Adrenal gland (tissue), 5 donors: ENCODE measurements around the gene FAM209B.

ENCODE experiments used
- POLR2A ChIP-seq, 2 donors: fragments of 450-650 bp; IDR thresholded peaks; one replicate each; pipeline ENCODE4 v1.6.1; 2017; ENCODE audit warnings: antibody characterized with exemption in 2 of 2, mild to moderate bottlenecking in 2 of 2, moderate library complexity in 1 of 2
- TF ChIP-seq, protein P1 (sequence below), 6 experiments: fragments of 450-650 bp in 4 of 6; fragments of 200-600 bp in 2 of 6; sonication (generic) in 1 of 6; IDR thresholded peaks; 1 replicate in 5 of 6; 2 replicates in 1 of 6; pipeline versions ENCODE4 v1.5.1 to v1.8.0; 2016 to 2021; ENCODE audit warnings: antibody characterized with exemption in 6 of 6, mild to moderate bottlenecking in 2 of 6, moderate library complexity in 1 of 6
- donor health status: DM: no; HTN: no; CAD: no.

DNA sequence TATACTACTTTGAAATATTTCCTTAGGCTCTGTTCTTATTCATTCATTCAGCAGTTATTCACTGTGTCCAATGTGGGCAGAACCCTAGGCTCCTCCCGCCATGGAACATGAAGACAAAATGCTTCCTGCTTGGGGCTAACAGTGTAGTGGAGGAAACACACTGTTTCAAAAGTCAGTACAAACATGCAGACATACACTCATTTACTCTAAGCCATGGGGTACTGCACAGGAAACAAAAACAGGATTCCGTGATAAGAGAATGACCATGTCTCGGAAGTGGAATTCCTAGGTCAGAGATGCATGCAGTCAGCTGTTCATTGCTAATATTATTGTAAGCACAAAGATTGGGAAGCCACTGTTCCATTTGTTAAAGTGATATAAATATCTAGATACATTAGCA is 26.9 kb upstream of the FAM209B start:
- TF ChIP-seq, protein P1, sequence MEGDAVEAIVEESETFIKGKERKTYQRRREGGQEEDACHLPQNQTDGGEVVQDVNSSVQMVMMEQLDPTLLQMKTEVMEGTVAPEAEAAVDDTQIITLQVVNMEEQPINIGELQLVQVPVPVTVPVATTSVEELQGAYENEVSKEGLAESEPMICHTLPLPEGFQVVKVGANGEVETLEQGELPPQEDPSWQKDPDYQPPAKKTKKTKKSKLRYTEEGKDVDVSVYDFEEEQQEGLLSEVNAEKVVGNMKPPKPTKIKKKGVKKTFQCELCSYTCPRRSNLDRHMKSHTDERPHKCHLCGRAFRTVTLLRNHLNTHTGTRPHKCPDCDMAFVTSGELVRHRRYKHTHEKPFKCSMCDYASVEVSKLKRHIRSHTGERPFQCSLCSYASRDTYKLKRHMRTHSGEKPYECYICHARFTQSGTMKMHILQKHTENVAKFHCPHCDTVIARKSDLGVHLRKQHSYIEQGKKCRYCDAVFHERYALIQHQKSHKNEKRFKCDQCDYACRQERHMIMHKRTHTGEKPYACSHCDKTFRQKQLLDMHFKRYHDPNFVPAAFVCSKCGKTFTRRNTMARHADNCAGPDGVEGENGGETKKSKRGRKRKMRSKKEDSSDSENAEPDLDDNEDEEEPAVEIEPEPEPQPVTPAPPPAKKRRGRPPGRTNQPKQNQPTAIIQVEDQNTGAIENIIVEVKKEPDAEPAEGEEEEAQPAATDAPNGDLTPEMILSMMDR (IDR thresholded peaks at IDR 0.05): no peak
- TF ChIP-seq POLR2A (IDR thresholded peaks at IDR 0.05): no peak
